ENCODE measurements around the gene ALKBH7.
A peak's percentile ranks its signal among the peaks of the same experiment; 100 is the strongest.

ALKBH7 gene

GRCh38 chr19:6372594-6373095, at the start of gene ALKBH7:
TSS of gene ALKBH7 (plus strand) at chr19:6372794. CDS start at chr19:6372821, 27 bp downstream.
- no peak for TF ChIP-seq CTCF (IDR thresholded peaks at IDR 0.05; ENCODE audit: borderline replicate concordance, insufficient read depth, low read depth, low read length)
- peak within 1 kb of the TSS; percentile 97 for H3K4me3 ChIP-seq (ENCODE audit: low read depth, low read length)

- TF ChIP-seq CTCF (IDR thresholded peaks at IDR 0.05; ENCODE audit: borderline replicate concordance, insufficient read depth, low read depth, low read length), result no peak
- no peak overlapping the region for H3K4me3 ChIP-seq (ENCODE audit: low read depth, low read length)
Observed at GRCh38 chr19:6324757-6325156, 47.8 kb upstream of the ALKBH7 start.

GRCh38 chr19:6325614-6326013, 47.0 kb upstream of the ALKBH7 start:
- no peak for TF ChIP-seq CTCF (IDR thresholded peaks at IDR 0.05; ENCODE audit: borderline replicate concordance, insufficient read depth, low read depth, low read length)

GRCh38 chr19:6326815-6327214, 45.8 kb upstream of the ALKBH7 start:
- no peak overlapping the region for H3K4me3 ChIP-seq (ENCODE audit: low read depth, low read length)
- no peak for TF ChIP-seq CTCF (IDR thresholded peaks at IDR 0.05; ENCODE audit: borderline replicate concordance, insufficient read depth, low read depth, low read length)

More at GRCh38 chr19:6325614-6326013, 47.0 kb upstream of the ALKBH7 start:
- H3K4me3 ChIP-seq (ENCODE audit: low read depth, low read length), result no peak overlapping the region

- no peak for TF ChIP-seq CTCF (IDR thresholded peaks at IDR 0.05; ENCODE audit: borderline replicate concordance, insufficient read depth, low read depth, low read length)
- no peak within 1 kb of the TSS for H3K4me3 ChIP-seq (ENCODE audit: low read depth, low read length)
Observed at GRCh38 chr19:6333439-6333838, 39.2 kb upstream of the ALKBH7 start, which contains the start of gene ACER1. TSS of gene ACER1 (minus strand) at chr19:6333612. CDS start at chr19:6333551, 61 bp downstream.

- TF ChIP-seq CTCF (IDR thresholded peaks at IDR 0.05; ENCODE audit: borderline replicate concordance, insufficient read depth, low read depth, low read length), result no peak
- H3K4me3 ChIP-seq (ENCODE audit: low read depth, low read length), result no peak overlapping the region
Observed at GRCh38 chr19:6334490-6335285, 37.9 kb upstream of the ALKBH7 start.

Data from GM12875 (cell line).